WI38 (cell line): ENCODE results near the gene ACYP2.
A peak's percentile ranks its signal among the peaks of the same experiment; 100 is the strongest.
"Not testable (repeated sequence)": the region's sequence is repeated elsewhere in the genome, so short reads cannot be mapped to it uniquely, and the experiment has no call there.

Experiments used
- H3K4me3 ChIP-seq: 2 replicates; pipeline ENCODE4 v1.5.1; 2011; ENCODE audit warnings: low read depth, mild to moderate bottlenecking, control low read depth, low read length
- CTCF ChIP-seq: IDR thresholded peaks from 2 replicates; pipeline ENCODE4 v1.5.1; 2012; ENCODE audit warnings: low read depth, mild to moderate bottlenecking, control low read depth, low read length

ACYP2 gene

GRCh38 chr2:54115284-54116137, at the start of gene ACYP2:
Gene ACYP2, plus strand, starts transcription at chr2:54115615.
- peak within 1 kb of the TSS; percentile 78 for H3K4me3 ChIP-seq
- no peak for TF ChIP-seq CTCF

- H3K4me3 ChIP-seq = no peak overlapping the region
- no peak for TF ChIP-seq CTCF
Observed at GRCh38 chr2:54065891-54066290, 49.5 kb upstream of the ACYP2 start.

- no peak overlapping the region for H3K4me3 ChIP-seq
- TF ChIP-seq CTCF = no peak
Observed at GRCh38 chr2:54067851-54068375, 47.5 kb upstream of the ACYP2 start.

- not testable (repeated sequence) for H3K4me3 ChIP-seq
Observed at GRCh38 chr2:54072483-54072882, 42.9 kb upstream of the ACYP2 start.

- no peak for TF ChIP-seq CTCF
- H3K4me3 ChIP-seq = no peak overlapping the region
Observed at GRCh38 chr2:54073796-54074195, 41.6 kb upstream of the ACYP2 start.

GRCh38 chr2:54074606-54075341, 40.6 kb upstream of the ACYP2 start:
- H3K4me3 ChIP-seq = no peak overlapping the region
- TF ChIP-seq CTCF = no peak

- no peak overlapping the region for H3K4me3 ChIP-seq
- no peak for TF ChIP-seq CTCF
Observed at GRCh38 chr2:54076586-54076985, 38.8 kb upstream of the ACYP2 start.
